Stomach (tissue), 4 donors: ENCODE measurements around the gene PLEKHH1.

Experiments used
- EP300 ChIP-seq: sonication (generic); formaldehyde crosslinking; IDR thresholded peaks from one replicate; pipeline ENCODE4 v1.6.1; 2017; ENCODE audit warnings: antibody characterized with exemption
- POLR2A ChIP-seq, 4 donors: fragments of 450-650 bp; IDR thresholded peaks; one replicate each; pipeline ENCODE4 v1.6.1; 2016; ENCODE audit warnings: antibody characterized with exemption in 4 of 4, control low read depth in 2 of 4, mild to moderate bottlenecking in 1 of 4, moderate library complexity in 1 of 4
- POLR2AphosphoS5 ChIP-seq, 3 donors: sonication (generic); formaldehyde crosslinking; IDR thresholded peaks; one replicate each; pipeline ENCODE4 v1.6.1; 2016; ENCODE audit warnings: antibody characterized with exemption in 3 of 3
- TF ChIP-seq, protein P1 (sequence below), 7 experiments: fragments of 450-650 bp in 4 of 7; fragments of 200-600 bp in 3 of 7; sonication (generic) in 3 of 7; IDR thresholded peaks; one replicate each; pipeline ENCODE4 v1.5.1; 2016 to 2019; ENCODE audit warnings: antibody characterized with exemption in 7 of 7, control low read depth in 2 of 7, mild to moderate bottlenecking in 1 of 7

GRCh38 chr14:67491741-67492507 is 41.2 kb upstream of the PLEKHH1 start:
- no peak for TF ChIP-seq POLR2A (IDR thresholded peaks at IDR 0.05)
- TF ChIP-seq, protein P1, sequence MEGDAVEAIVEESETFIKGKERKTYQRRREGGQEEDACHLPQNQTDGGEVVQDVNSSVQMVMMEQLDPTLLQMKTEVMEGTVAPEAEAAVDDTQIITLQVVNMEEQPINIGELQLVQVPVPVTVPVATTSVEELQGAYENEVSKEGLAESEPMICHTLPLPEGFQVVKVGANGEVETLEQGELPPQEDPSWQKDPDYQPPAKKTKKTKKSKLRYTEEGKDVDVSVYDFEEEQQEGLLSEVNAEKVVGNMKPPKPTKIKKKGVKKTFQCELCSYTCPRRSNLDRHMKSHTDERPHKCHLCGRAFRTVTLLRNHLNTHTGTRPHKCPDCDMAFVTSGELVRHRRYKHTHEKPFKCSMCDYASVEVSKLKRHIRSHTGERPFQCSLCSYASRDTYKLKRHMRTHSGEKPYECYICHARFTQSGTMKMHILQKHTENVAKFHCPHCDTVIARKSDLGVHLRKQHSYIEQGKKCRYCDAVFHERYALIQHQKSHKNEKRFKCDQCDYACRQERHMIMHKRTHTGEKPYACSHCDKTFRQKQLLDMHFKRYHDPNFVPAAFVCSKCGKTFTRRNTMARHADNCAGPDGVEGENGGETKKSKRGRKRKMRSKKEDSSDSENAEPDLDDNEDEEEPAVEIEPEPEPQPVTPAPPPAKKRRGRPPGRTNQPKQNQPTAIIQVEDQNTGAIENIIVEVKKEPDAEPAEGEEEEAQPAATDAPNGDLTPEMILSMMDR (IDR thresholded peaks at IDR 0.05), result no peak
- no peak for TF ChIP-seq POLR2AphosphoS5 (IDR thresholded peaks at IDR 0.05)
- TF ChIP-seq EP300, result no peak
